AG04449 (cell line): ENCODE results near the gene STK11IP.
A peak's percentile ranks its signal among the peaks of the same experiment; 100 is the strongest.
"Not testable (repeated sequence)": the region's sequence is repeated elsewhere in the genome, so short reads cannot be mapped to it uniquely, and the experiment has no call there.

Experiments used
- CTCF ChIA-PET: fragments of 350-600 bp; formaldehyde crosslinking; extraction: SDS; loops from one replicate; lab custom pipeline; 2021; ENCODE audit warnings: antibody characterized with exemption; lab: Yijun Ruan, JAX
- POLR2A ChIA-PET: fragments of 400-600, 350-600 bp; formaldehyde crosslinking; extraction: SDS; loops from one replicate; lab custom pipeline; 2020; ENCODE audit warnings: antibody characterized with exemption, inconsistent platforms; lab: Yijun Ruan, JAX
- DNase-seq: peaks from one replicate; pipeline ENCODE4 v3.0.0-alpha.2; 2010; ENCODE audit warnings: low read depth, low spot score
- H3K4me3 ChIP-seq: 2 replicates; pipeline ENCODE4 v1.5.1; 2011; ENCODE audit warnings: low read depth, mild to moderate bottlenecking, control low read depth, low read length
- TF ChIP-seq, protein P1 (sequence below): IDR thresholded peaks from one replicate; pipeline ENCODE4 v1.5.1; 2011; ENCODE audit warnings: mild to moderate bottlenecking, moderate library complexity, low read length, control low read depth, inconsistent platforms; ENCODE audit not compliant: insufficient read depth; ENCODE audit errors: missing control alignments

STK11IP gene

DNA sequence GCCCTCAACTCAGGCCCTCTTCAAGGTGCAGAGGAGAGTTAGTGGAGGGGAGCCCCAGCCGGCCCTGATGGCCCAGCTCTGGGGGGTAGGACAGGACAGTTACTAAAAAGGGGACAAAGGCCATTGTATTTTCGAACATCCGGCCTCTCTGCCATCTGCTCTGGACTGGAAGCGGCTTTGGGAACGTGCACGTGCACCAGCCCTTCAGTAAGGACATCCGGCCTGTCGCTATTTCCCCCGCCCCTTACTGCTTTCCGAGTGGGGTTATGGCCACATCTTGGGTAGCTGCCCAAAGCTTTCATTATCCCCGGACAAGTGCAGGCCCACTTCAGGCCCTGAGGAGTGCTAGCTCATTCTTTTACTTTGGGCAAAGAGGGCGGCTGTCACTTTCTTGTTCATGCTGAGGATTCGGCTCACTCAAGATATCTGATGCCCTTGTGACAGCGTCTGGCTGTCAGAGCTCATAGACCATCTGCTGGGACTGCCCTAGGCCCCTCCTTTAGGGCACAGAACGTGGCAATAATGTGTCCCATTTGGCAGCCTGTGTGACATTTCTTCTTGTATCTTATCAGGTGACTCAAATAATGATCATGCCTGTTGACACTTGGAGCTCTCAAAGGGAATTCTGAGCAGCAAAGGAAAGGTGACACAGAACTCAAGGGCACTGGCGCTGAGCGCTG is 47.3 kb downstream of the STK11IP start:
- TF ChIP-seq, protein P1, sequence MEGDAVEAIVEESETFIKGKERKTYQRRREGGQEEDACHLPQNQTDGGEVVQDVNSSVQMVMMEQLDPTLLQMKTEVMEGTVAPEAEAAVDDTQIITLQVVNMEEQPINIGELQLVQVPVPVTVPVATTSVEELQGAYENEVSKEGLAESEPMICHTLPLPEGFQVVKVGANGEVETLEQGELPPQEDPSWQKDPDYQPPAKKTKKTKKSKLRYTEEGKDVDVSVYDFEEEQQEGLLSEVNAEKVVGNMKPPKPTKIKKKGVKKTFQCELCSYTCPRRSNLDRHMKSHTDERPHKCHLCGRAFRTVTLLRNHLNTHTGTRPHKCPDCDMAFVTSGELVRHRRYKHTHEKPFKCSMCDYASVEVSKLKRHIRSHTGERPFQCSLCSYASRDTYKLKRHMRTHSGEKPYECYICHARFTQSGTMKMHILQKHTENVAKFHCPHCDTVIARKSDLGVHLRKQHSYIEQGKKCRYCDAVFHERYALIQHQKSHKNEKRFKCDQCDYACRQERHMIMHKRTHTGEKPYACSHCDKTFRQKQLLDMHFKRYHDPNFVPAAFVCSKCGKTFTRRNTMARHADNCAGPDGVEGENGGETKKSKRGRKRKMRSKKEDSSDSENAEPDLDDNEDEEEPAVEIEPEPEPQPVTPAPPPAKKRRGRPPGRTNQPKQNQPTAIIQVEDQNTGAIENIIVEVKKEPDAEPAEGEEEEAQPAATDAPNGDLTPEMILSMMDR = no peak
- ChIA-PET POLR2A (interaction anchor here (0.5 to 1.7 kb wide), 2 partner anchors 44 to 101 kb away, joined by 3 to 11 read pairs; partner anchors contain the start of genes CHPF and TMEM198), CTCF (interaction anchor here (0.7 to 9.7 kb wide), 20 partner anchors 8 to 350 kb away, joined by 3 to 147 read pairs (median 4); partner anchors contain the start of genes CHPF and TMEM198)
- no peak overlapping the region for H3K4me3 ChIP-seq
- no peak for DNase-seq

DNA sequence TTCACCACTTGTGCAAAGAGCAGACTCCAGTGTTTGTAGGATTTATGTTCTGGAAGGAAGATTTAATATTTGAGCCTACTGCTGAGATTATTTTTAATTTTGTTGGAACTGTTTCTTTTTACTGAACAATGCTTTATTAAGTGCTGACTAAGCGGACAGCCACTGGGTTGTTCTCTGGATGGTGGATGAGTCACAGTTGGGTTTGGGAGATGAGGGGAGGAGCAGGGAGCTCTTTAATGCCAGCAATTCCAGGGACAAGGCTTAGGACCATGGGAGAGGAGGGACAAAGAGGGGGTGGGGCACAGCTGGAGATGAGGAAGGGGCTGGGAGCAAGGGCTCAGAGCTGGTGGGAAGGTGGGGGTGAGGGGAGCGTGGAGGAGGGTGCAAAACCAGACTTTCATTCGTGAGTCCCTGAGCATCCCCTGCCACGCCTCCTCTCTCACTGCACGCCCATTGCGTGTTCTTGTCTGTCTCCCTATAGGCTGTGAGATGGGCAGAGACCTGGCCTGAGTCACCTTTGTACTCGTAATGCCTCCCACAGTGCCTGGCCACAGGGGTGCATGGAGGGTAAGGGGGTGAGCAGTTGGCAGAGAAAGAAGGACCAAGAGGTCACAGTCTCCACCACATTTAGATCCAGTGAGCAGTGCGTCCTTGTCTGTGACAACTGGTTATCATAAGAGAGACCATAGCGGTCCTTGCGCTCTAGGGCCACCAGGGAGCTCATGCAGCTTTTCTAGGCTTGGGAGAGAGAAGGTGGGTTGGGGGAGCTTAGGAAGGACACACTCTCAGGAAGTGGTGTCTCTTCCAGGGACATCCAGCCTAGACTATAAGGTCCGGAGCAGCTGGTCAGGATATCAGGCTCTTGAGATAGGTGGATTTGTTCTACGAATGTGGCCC is 48.2 kb downstream of the STK11IP start:
- DNase-seq = peak; percentile 45
- TF ChIP-seq, protein P1 = no peak
- ChIA-PET CTCF (interaction anchor here (0.8 to 9.7 kb wide), 15 partner anchors 7 to 243 kb away, joined by 3 to 147 read pairs (median 5); partner anchors contain the start of genes CHPF and TMEM198), POLR2A (interaction anchor here (1.7 kb wide), 1 partner anchor 43 kb away, joined by 11 read pairs; no protein-coding TSS in a partner anchor)
- H3K4me3 ChIP-seq = no peak overlapping the region

DNA sequence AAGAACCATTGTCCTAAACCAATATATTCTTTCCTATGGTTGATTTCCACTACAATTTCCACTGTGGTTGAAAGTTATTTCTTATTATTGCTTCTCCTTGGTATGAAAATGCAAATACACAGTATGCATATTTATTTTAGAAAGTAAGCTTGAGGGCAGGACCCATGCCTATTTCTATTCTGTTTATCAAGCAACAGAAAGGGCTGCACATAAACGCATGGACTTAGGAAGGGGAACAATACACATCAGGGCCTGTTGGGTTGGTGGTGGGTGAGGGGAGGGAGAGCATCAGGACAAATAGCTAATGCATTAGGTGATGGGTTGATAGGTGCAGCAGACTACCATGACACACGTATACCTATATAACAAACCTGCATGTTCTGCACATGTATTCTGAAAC is 50.5 kb downstream of the STK11IP start:
- ChIA-PET POLR2A (no interaction called here), CTCF (interaction anchor here (1.2 to 9.0 kb wide), 3 partner anchors 11 to 107 kb away, joined by 4 to 147 read pairs (median 6); partner anchors contain the start of genes CHPF and TMEM198)
- H3K4me3 ChIP-seq = no peak overlapping the region
- no peak for DNase-seq
- TF ChIP-seq, protein P1 = no peak

DNA sequence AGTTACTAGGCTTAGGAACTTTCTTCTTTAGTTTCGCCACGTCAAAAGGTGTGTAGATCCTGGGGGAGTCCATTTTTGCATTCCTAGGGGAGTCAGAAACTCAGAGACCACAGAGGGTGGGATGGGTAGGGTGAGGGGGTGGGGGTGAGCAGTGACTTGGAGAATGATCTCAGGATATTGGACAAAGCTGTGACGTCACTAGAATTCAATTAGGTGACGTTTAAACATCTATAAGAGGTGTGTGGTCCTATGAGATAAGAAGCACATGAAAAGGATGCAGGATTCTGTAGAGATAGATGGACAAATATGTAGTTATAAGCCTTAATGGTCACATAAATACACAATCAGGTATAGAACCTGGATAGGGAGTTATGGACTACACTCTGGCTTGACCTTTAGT is 51.3 kb downstream of the STK11IP start:
- POLR2A ChIA-PET = no interaction called here
- TF ChIP-seq, protein P1 = no peak
- no peak overlapping the region for H3K4me3 ChIP-seq
- no peak for DNase-seq
- CTCF ChIA-PET = interaction anchor here (1.9 to 9.0 kb wide), 2 partner anchors 41 to 108 kb away, joined by 6 to 147 read pairs; partner anchors contain the start of genes CHPF and TMEM198

DNA sequence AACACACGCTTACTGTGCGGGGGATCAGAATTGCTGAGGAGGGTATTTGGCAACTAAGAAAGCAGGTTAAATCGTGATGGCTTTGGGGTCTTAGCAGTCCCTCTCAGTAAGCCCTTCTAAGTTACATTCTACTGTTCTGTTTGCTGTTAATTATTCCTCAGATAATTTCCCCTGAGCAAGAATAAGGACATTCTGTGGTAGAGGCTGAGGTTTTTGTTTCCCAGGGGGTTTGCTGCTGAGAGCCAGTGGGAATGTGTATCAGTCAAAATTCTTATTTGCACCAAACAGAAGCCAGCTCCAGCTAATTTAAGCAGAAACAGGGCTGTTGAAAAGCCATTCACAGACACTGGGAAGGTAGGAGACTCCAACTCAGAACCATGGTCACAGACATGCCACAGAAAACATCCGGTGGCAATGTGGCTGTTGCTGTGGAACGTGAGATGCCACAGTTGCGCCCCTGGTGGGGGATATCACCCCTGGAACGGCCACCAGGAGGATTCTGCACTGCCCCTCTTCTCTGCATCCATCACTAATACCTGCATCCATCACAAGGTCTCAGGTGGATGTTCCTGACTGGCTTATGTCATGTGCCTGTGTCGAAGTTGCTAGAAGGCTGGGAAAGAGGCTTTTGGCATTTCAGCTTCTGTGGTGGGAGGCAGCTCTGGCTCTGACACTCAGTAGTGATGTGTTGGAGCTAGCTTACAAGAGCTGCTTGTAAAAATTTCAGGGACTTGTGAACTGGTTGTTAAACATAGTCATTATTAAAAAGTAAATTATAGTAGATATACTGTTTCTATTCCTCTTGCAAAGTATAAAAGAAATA is 53.0 kb downstream of the STK11IP start:
- DNase-seq = no peak
- no peak overlapping the region for H3K4me3 ChIP-seq
- ChIA-PET CTCF (interaction anchor here (1.2 to 6.2 kb wide), 3 partner anchors 8 to 39 kb away, joined by 3 to 62 read pairs (median 3); no protein-coding TSS in a partner anchor), POLR2A (no interaction called here)
- TF ChIP-seq, protein P1 = no peak

DNA sequence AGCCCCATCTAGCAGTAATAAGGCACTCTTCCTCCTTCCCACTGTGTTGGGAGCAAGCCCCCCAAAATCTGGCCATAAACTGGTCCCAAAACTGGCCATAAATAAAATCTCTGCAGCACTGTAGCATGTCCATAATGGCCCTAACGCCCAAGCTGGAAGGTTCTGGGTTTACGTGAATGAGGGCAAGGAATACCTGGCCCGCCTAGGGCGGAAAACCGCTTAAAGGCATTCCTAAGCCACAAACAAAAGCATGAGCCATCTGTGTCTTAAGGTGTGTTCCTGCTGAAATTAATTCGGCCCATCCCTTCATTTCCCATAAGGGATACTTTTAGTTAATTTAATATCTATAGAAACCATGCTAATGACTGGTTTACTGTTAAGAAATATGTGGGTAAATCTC is 54.0 kb downstream of the STK11IP start:
- DNase-seq, POLR2A ChIA-PET, H3K4me3 ChIP-seq: not testable (repeated sequence)
- CTCF ChIA-PET = interaction anchor here (1.0 to 6.2 kb wide), 5 partner anchors 9 to 111 kb away, joined by 3 to 62 read pairs (median 3); no protein-coding TSS in a partner anchor
